Muscle layer of colon (tissue), 2 donors: ENCODE results near the gene PDCD1.

Source experiments
- H3K27ac ChIP-seq: one replicate; pipeline ENCODE4 v1.7.0; 2013; ENCODE audit warnings: low read depth, mild to moderate bottlenecking, low read length, moderate library complexity
- H3K27me3 ChIP-seq, 2 donors: one replicate each; pipeline ENCODE4 v1.7.0; 2013; ENCODE audit warnings: low read length in 2 of 2, mild to moderate bottlenecking in 2 of 2; ENCODE audit not compliant: insufficient read depth in 2 of 2, control insufficient read depth in 1 of 2
- H3K36me3 ChIP-seq: one replicate; pipeline ENCODE4 v1.7.0; 2013; ENCODE audit warnings: mild to moderate bottlenecking, low read length; ENCODE audit not compliant: insufficient read depth
- H3K4me1 ChIP-seq: one replicate; pipeline ENCODE4 v1.7.0; 2013; ENCODE audit warnings: mild to moderate bottlenecking, low read length; ENCODE audit not compliant: insufficient read depth
- H3K4me3 ChIP-seq, 2 donors: one replicate each; pipeline ENCODE4 v1.7.0; 2013; ENCODE audit warnings: low read length in 2 of 2, low read depth in 1 of 2, mild to moderate bottlenecking in 1 of 2, moderate library complexity in 1 of 2
- H3K9ac ChIP-seq: one replicate; pipeline ENCODE4 v1.7.0; 2013; ENCODE audit warnings: low read length
- H3K9me3 ChIP-seq: one replicate; pipeline ENCODE4 v1.7.0; 2013; ENCODE audit warnings: mild to moderate bottlenecking, low read length
- donor health status: abdominal sarcoma.
- donor health status: Adenocarcinoma of cecum.

PDCD1 gene

DNA sequence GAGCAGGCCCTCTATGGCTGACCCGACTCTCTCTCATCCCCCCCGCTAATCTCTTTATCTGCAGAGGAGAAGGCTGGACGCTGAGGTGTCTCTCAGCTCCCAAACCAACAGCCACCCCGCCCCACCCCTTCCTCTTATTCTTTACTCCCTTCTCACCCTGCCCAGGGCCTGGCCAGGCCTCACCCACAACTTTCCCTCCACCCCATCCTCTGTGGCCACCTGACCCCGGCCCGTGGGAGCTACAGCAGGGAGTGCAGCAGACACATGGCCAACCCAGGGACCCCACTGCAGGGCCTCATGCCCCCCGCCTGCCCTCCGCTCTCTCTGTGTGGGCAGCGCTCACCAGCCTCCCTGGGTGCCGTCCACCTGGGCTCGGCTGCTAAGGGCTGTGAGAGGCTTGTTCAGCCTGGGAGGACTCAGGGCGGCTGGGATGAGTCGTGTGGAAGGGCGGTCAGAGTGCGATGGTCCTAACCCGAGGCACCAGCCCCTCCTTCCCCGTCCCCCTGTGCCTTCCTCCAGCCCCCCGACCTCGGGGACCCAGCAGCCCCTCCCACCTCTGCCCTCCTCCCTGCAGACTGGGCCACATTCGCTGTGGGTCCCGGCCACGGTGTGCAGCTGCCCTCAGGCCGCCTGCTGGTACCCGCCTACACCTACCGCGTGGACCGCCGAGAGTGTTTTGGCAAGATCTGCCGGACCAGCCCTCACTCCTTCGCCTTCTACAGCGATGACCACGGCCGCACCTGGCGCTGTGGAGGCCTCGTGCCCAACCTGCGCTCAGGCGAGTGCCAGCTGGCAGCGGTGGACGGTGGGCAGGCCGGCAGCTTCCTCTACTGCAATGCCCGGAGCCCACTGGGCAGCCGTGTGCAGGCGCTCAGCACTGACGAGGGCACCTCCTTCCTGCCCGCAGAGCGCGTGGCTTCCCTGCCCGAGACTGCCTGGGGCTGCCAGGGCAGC lies 42.9 kb downstream of the PDCD1 start:
- no peaks in the 10 kb centered on the region for H3K4me1 ChIP-seq
- peaks cover 0 to 17% of the 10 kb centered on the region in 2 donors for H3K27me3 ChIP-seq
- no peak overlapping the region for H3K4me3 ChIP-seq
- no peaks in the 10 kb centered on the region for H3K9me3 ChIP-seq
- no peaks in the 10 kb centered on the region for H3K36me3 ChIP-seq
- H3K27ac ChIP-seq: no peak overlapping the region
- no peak overlapping the region for H3K9ac ChIP-seq

DNA sequence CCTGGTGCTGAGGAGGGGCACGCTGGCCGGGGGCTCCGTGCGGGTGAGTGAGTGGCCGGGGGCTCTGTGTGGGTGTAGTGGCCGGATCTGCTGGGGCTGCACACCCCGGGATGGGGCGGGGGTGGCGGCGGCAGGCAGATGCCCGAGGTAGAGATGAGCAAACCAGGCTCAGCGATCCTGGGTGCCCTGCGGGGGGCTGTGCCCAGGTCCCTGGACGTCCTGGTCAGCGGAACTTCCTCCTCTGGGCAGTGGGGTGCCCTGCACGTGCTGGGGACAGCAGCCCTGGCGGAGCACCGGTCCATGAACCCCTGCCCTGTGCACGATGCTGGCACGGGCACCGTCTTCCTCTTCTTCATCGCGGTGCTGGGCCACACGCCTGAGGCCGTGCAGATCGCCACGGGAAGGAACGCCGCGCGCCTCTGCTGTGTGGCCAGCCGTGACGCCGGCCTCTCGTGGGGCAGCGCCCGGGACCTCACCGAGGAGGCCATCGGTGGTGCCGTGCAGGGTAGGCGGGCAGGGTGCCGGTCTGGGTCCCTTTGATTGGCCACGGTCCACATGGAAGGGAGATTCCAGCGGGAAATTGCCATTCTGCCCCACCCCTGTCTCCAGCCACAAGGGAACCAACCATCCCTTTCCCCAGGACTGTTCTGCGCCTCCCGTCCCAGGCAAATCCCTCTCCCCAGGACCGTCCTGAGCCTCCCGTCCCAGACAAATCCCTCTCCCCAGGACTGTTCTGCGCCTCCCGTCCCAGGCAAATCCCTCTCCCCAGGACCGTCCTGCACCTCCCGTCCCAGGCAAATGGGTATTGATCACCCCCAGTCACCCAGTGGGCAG lies 43.8 kb downstream of the PDCD1 start:
- H3K4me3 ChIP-seq: no peak overlapping the region
- no peak overlapping the region for H3K27ac ChIP-seq

DNA sequence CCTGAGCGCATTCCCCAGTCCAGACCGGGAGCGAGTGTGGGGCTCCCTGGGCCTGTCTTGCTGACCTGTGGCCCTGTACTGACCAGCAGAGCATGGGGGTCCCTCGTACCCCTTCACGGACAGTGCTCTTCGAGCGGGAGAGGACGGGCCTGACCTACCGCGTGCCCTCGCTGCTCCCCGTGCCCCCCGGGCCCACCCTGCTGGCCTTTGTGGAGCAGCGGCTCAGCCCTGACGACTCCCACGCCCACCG lies 44.4 kb downstream of the PDCD1 start:
- Histone ChIP-seq H3K9ac (no peak overlapping the region), H3K9me3 (no peaks in the 10 kb centered on the region), H3K4me3 (no peak overlapping the region), H3K4me1 (no peaks in the 10 kb centered on the region), H3K27me3 (peaks cover 0 to 17% of the 10 kb centered on the region in 2 donors), H3K27ac (no peak overlapping the region), H3K36me3 (no peaks in the 10 kb centered on the region)

More for the DNA sequence above, 43.8 kb downstream of the PDCD1 start:
- Histone ChIP-seq H3K4me1 (no peaks in the 10 kb centered on the region), H3K36me3 (no peaks in the 10 kb centered on the region), H3K9ac (no peak overlapping the region), H3K27me3 (peaks cover 0 to 17% of the 10 kb centered on the region in 2 donors), H3K9me3 (no peaks in the 10 kb centered on the region)

DNA sequence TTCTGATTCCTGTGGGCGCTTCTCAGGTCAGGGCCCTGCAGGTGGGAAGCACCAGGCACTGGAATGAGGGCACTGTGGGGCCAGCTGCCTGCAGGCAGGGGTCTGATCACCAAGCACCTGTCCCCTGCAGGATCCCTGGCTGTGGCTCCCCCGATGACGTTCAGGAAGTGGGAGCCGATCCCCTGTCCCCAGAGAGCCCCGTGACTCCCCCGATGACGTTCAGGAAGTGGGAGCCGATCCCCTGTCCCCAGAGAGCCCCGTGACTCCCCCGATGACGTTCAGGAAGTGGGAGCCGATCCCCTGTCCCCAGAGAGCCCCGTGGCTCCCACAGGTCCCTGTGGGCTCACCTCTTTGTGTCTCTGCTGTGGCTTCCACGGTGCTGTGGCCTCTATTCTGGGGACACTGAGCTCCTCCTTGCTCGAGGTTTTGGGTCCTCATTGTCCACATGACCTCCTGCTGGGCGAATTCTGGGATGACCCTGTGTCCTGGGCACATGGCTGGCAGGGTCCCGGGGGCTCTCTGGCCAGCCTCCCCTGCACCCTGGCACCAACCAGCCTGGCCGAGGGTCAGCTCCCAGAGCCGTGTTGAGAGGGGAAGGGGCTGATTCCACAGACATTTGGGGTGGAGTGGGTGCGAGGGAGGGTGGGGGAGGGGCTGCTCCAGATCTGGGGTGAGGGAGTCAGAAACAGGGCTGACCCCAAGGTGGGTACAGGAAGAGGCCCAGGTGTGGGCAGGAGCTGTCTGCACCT lies 44.9 kb downstream of the PDCD1 start:
- Histone ChIP-seq H3K4me1 (no peaks in the 10 kb centered on the region), H3K4me3 (no peak overlapping the region), H3K36me3 (no peaks in the 10 kb centered on the region), H3K9me3 (no peaks in the 10 kb centered on the region), H3K27ac (no peak overlapping the region), H3K9ac (no peak overlapping the region), H3K27me3 (peaks cover 0 to 17% of the 10 kb centered on the region in 2 donors)

DNA sequence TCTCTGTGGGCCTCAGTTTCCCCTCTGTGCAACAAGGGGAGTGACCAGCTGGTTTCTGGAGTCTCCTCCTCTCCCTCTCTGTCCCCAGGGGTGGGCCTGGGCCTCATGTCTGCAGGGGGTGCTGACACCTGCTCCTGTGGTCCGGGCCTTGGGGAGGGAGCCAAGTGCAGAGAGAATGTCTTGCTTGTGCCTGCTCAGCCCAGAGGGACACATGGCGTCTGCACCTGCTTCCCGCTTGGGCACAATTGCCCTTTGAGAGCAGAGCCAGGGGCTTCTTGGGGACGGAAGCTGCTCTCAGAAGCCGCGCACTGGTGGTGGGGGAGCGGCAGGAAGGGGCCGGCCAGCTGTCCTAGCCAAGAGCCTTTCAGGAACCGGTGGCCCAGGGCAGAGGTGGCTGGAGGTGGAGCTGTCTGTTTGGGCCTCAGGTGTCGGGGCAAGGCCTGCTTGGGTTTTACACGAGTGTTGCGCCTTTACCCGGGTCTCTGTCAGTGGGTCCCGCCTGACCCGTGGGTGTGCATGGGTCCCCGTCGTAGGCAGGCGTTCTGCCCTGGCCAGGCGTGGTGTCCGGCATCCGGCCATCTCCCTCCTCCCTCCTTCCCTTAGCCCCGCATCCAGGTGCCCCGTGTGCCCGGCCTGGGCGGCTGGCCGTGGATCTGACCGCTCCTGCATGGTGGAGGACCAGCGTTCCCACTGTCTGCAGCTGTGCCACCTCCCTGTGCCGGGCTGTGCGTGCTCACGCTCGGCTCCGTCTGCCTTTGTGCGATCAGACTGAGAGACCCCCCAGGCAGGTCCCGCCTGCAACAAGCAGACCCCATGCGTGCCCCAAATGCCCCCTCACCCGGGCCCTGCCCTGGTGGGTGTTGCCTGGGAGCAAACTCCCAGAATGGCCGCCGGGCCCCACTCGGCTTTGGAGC lies 45.7 kb downstream of the PDCD1 start:
- no peaks in the 10 kb centered on the region for H3K4me1 ChIP-seq
- H3K27me3 ChIP-seq: peaks cover 0 to 17% of the 10 kb centered on the region in 2 donors
- no peak overlapping the region for H3K27ac ChIP-seq
- H3K4me3 ChIP-seq: no peak overlapping the region
- H3K9me3 ChIP-seq: no peaks in the 10 kb centered on the region
- no peaks in the 10 kb centered on the region for H3K36me3 ChIP-seq
- no peak overlapping the region for H3K9ac ChIP-seq

DNA sequence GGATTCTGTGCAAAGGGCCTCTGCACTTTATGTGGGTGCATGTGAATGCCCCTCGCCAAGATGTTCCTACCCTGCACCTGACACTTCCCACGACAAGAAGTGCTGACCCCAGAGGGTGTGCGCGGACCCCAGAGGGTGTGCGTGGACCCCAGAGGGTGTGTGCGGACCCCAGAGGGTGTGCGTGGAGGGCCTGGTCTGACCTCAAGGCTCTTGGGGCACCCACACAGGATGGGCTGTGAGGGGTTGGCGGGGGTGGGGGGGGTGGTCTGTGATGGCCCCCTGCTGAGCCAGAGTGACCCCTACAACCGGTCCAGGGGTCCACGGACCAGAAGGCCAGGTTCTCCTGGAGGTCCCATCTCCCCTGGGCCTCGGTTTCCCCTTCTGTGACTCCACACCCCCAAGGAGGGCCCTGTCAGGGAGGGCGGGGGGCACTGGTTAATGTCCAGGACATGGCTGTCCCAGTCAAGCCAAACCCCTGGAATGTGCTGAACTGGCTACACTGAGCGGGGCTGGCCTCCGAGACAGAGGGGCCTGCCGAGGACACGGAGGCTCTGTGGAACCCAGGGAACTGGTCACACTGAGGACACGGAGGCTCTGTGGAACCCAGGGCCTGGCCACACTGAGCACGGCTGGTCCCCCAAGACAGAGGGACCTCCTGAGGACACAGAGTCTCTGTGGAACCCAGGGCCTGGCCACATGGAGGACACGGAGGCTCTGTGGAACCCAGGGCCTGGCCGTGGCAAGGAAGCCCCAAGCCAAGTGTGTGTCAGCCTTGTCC lies 46.6 kb downstream of the PDCD1 start:
- H3K9ac ChIP-seq: no peak overlapping the region
- H3K4me3 ChIP-seq: no peak overlapping the region
- peaks cover 0 to 16% of the 10 kb centered on the region in 2 donors for H3K27me3 ChIP-seq
- H3K36me3 ChIP-seq: no peaks in the 10 kb centered on the region
- H3K27ac ChIP-seq: no peak overlapping the region
- no peaks in the 10 kb centered on the region for H3K9me3 ChIP-seq
- H3K4me1 ChIP-seq: no peaks in the 10 kb centered on the region

DNA sequence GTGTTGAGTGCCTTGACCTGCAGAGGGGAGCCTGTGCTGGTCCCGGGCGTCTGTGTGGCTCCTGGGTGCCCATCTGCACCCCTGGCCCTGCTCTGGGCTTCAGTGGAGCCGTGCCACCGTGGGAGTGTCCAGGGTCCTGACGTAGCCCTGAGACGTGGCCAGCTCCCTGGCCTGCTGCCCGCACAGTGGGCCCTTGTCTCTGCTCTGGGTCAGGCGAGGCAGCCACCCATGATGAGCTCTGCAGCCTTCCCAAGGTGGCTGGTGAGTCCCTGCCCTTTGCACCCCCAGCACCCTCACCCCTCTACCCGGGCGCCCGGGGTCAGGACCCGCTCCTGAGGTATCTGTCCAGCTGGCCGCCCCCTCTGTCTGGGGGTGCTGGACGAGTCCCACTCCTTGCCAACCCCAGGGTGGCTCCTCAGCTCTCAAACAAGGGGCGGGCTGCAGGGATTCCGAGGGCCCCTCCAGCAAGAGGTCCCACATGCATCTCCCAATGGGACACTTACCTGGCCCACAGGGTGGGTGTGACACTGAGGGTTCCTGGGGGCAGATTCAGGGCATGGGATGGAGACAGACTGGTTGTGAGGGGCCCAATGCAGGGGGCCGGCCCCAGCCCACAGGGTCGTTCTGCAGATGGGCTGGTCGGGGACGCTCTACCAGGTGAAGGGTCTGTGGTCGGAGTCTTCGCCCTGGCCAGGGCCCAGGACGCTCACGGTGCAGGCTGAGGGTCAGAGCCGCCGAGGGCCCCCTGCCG lies 47.3 kb downstream of the PDCD1 start:
- Histone ChIP-seq H3K27me3 (peaks cover 0 to 9% of the 10 kb centered on the region in 2 donors), H3K9ac (no peak overlapping the region), H3K4me3 (no peak overlapping the region), H3K27ac (no peak overlapping the region), H3K36me3 (no peaks in the 10 kb centered on the region), H3K4me1 (no peaks in the 10 kb centered on the region), H3K9me3 (no peaks in the 10 kb centered on the region)

DNA sequence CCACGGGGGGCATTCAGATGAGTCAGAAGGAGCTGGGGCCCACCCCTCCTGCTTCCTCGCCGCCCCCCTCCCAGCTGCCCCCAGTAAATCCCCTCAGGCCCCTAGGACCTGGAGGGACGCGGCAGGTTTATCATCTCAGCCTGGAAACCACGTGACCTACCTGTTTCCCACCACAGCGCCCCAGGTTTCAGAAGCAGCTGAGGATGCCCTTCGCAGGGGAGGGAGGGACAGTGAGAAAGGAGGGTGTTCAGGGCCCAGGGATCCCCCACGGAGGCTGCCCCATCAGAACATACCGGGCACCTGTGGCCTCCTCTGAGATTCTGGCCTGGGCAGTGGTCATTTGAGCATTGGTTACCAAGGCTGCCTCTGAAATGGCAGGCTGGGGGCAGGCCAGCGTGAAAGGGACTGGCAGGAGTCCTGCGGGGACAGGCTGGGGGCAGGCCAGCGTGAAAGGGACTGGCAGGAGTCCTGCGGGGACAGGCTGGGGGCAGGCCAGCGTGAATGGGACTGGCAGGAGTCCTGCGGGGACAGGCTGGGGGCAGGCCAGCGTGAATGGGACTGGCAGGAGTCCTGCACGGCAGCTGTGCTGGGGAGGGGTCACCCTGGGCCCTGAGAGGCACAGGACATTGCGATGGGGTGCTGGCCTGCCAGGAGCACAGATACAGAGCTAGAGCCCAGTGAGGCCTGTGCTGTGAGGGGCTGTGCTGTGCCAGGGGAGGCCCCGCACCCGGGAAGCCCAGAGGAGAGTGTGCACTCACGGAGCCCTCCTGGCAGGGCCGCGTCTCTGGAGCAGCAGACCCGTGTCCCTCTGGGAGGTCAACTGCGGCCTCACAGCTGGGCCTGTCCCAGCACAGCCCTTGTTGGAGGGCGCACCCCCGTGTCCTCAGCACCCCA lies 48.1 kb downstream of the PDCD1 start:
- Histone ChIP-seq H3K9ac (no peak overlapping the region), H3K27ac (no peak overlapping the region)

More for the DNA sequence above, 48.1 kb downstream of the PDCD1 start:
- Histone ChIP-seq H3K4me3 (no peak overlapping the region), H3K9me3 (no peaks in the 10 kb centered on the region), H3K36me3 (no peaks in the 10 kb centered on the region), H3K4me1 (no peaks in the 10 kb centered on the region), H3K27me3 (peaks cover 0 to 1% of the 10 kb centered on the region in 2 donors)
